ENCODE results near the gene ANXA5.

The ANXA5 gene

DNA sequence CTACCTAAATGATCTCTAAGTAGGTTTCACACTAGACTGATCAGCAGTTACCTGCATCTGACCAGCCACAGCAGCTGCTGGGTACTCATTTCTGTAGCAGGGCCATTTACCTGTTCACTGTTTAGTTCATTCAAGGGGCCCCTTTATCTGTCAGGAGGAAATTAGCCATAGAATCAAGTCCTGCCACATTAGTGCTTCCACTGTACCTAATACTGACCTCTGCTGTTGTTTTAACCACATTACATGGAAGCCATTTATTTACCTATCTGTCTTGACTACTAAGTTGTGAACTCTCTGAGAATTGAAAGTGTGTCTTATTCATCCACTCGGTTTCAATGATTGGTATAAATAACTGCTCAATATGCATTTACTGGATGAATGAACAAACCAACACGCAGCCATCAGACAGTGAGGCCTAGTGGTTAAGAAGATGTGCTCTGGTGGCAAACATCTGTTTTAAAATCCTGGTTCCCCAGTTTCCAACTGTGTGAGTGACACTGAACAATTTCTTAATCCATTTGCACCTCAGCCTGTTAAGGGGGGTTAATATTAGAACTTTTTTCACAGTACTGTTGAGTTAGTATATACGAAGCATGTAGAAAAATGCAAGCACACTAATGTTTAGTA is 30.0 kb upstream of the ANXA5 start:
- Histone ChIP-seq H3K4me3 (ENCODE audit: insufficient read length, low read depth) (no peak overlapping the region), H3K27me3 (ENCODE audit: insufficient read depth, insufficient read length) (no peaks in the 10 kb centered on the region), H3K9me3 (ENCODE audit: insufficient read depth, low read length) (no peaks in the 10 kb centered on the region), H3K9ac (ENCODE audit: insufficient read length, low read depth) (no peak overlapping the region), H3K4me1 (ENCODE audit: insufficient read depth, insufficient read length) (no peaks in the 10 kb centered on the region), H3K36me3 (ENCODE audit: insufficient read depth, insufficient read length, low read length) (no peaks in the 10 kb centered on the region)
- no peak for TF ChIP-seq ZNF274 (IDR thresholded peaks at IDR 0.05; ENCODE audit: low read depth, low read length)
- TF ChIP-seq SUZ12 (IDR thresholded peaks at IDR 0.05; ENCODE audit: extremely low read depth, insufficient read depth, insufficient read length) = no peak
- TF ChIP-seq YY1 (IDR thresholded peaks at IDR 0.05; ENCODE audit: insufficient read depth, insufficient read length) = no peak
- peak; percentile 18 for DNase-seq (ENCODE audit: low read depth, low spot score)

DNA sequence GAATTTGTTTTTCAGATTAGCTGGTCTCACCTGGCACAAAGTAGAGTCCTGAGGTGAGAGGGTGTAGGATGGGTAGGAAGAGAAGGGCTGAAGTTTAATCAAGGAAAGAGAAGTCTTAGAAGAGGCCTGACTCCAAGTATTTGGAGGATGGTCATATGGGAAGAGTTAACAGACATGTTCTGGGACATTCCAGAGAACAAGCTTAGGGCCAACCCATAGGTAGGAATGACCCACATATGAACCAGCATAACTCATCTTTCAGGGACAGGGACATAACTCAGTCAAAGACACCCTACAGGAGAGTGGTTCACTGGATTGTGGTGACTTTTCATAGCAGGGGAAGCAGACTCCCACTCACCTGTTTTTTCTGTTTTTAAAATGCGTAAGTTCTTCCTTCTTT is 27.9 kb upstream of the ANXA5 start:
- TF ChIP-seq YY1 (IDR thresholded peaks at IDR 0.05; ENCODE audit: insufficient read depth, insufficient read length) = no peak
- TF ChIP-seq ZNF274 (IDR thresholded peaks at IDR 0.05; ENCODE audit: low read depth, low read length) = no peak
- no peak for TF ChIP-seq SUZ12 (IDR thresholded peaks at IDR 0.05; ENCODE audit: extremely low read depth, insufficient read depth, insufficient read length)
- H3K9ac ChIP-seq (ENCODE audit: insufficient read length, low read depth) = no peak overlapping the region
- no peak for DNase-seq (ENCODE audit: low read depth, low spot score)

DNA sequence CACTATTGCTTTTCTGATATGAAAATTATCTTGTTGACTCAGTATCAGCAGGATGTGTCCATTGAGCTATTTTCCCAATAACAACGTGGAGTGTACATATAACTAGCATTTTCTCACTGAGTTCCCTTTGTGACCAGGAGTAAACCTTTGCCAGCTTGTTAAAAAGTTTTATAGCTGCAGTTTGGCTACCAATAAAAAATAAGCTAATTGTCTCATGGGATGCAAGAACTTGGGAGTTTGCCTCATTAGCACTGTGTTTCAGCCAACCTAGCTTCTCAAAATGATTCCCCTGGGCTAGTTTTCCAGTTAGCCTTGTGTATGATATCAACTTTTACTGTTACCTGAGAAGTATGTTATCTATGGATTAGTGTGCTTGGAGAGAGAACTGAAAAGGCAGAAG is 24.9 kb upstream of the ANXA5 start:
- no peak for DNase-seq (ENCODE audit: low read depth, low spot score)

More for the DNA sequence above, 27.9 kb upstream of the ANXA5 start:
- Histone ChIP-seq H3K36me3 (ENCODE audit: insufficient read depth, insufficient read length, low read length) (no peaks in the 10 kb centered on the region), H3K4me1 (ENCODE audit: insufficient read depth, insufficient read length) (no peaks in the 10 kb centered on the region), H3K27me3 (ENCODE audit: insufficient read depth, insufficient read length) (no peaks in the 10 kb centered on the region), H3K4me3 (ENCODE audit: insufficient read length, low read depth) (no peak overlapping the region), H3K9me3 (ENCODE audit: insufficient read depth, low read length) (no peaks in the 10 kb centered on the region)

DNA sequence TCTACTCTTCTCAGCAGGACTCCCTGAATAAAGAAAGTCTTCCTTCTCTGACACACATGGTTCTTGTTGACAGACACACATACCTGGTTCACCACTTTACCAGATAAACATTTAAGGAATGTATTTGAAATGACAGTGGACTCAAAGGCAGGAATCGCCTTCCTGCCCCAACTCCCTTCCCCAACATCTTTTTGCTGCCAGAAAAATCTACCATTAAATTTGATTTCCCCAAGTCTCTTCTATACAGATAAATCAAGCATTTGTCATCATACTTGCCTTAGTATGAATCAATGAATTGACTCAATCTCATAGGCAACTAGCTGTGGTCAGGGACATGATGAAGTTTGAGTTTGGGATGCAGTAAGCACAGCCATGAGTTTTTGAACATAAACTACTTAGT is 23.3 kb upstream of the ANXA5 start:
- Histone ChIP-seq H3K4me1 (ENCODE audit: insufficient read depth, insufficient read length) (no peaks in the 10 kb centered on the region), H3K4me3 (ENCODE audit: insufficient read length, low read depth) (no peak overlapping the region), H3K36me3 (ENCODE audit: insufficient read depth, insufficient read length, low read length) (no peaks in the 10 kb centered on the region), H3K9ac (ENCODE audit: insufficient read length, low read depth) (no peak overlapping the region), H3K27me3 (ENCODE audit: insufficient read depth, insufficient read length) (no peaks in the 10 kb centered on the region), H3K9me3 (ENCODE audit: insufficient read depth, low read length) (0 out of 2 replicates have a peak, but pooled peaks cover 6% of the 10 kb centered on the region)
- TF ChIP-seq ZNF274 (IDR thresholded peaks at IDR 0.05; ENCODE audit: low read depth, low read length) = no peak
- DNase-seq (ENCODE audit: low read depth, low spot score) = no peak

More for the DNA sequence above, 24.9 kb upstream of the ANXA5 start:
- Histone ChIP-seq H3K9ac (ENCODE audit: insufficient read length, low read depth) (no peak overlapping the region), H3K9me3 (ENCODE audit: insufficient read depth, low read length) (no peaks in the 10 kb centered on the region), H3K4me3 (ENCODE audit: insufficient read length, low read depth) (no peak overlapping the region), H3K27me3 (ENCODE audit: insufficient read depth, insufficient read length) (no peaks in the 10 kb centered on the region), H3K36me3 (ENCODE audit: insufficient read depth, insufficient read length, low read length) (no peaks in the 10 kb centered on the region), H3K4me1 (ENCODE audit: insufficient read depth, insufficient read length) (no peaks in the 10 kb centered on the region)
- TF ChIP-seq ZNF274 (IDR thresholded peaks at IDR 0.05; ENCODE audit: low read depth, low read length) (no peak), SUZ12 (IDR thresholded peaks at IDR 0.05; ENCODE audit: extremely low read depth, insufficient read depth, insufficient read length) (no peak), YY1 (IDR thresholded peaks at IDR 0.05; ENCODE audit: insufficient read depth, insufficient read length) (no peak)

DNA sequence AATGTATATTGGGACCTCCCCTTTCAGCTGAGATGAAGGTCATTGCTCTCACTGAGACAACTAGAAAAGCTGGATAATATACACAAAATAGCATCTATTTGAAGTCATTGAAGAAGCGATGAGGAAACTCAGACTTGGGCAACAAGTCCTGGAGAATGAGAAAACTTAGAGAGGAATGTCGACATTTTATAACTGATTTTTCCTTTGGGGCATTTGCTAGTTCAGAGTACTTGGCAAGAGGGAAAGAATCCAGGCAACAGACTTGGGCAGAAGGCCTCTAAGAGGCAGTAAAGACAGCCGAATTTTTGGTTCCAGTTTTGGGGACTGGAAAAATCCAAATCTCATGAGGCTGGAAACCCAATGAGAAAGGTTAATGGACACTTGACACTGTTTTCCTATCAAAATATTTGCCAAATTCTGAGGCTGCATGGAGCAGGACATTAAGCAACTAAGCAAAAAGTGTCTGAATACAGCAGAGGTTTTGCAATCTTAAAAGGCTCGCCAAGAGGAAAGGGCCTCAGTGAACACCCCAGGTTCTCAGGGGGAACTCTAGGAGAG is 21.0 kb upstream of the ANXA5 start:
- H3K4me1 ChIP-seq (ENCODE audit: insufficient read depth, insufficient read length) = no peaks in the 10 kb centered on the region
- no peak overlapping the region for H3K9ac ChIP-seq (ENCODE audit: insufficient read length, low read depth)
- 0 out of 2 replicates have a peak, but pooled peaks cover 6% of the 10 kb centered on the region for H3K9me3 ChIP-seq (ENCODE audit: insufficient read depth, low read length)
- H3K36me3 ChIP-seq (ENCODE audit: insufficient read depth, insufficient read length, low read length) = no peaks in the 10 kb centered on the region
- no peak overlapping the region for H3K4me3 ChIP-seq (ENCODE audit: insufficient read length, low read depth)
- TF ChIP-seq SUZ12 (IDR thresholded peaks at IDR 0.05; ENCODE audit: extremely low read depth, insufficient read depth, insufficient read length) (no peak), YY1 (IDR thresholded peaks at IDR 0.05; ENCODE audit: insufficient read depth, insufficient read length) (no peak), ZNF274 (IDR thresholded peaks at IDR 0.05; ENCODE audit: low read depth, low read length) (no peak)
- DNase-seq (ENCODE audit: low read depth, low spot score) = no peak
- no peaks in the 10 kb centered on the region for H3K27me3 ChIP-seq (ENCODE audit: insufficient read depth, insufficient read length)

DNA sequence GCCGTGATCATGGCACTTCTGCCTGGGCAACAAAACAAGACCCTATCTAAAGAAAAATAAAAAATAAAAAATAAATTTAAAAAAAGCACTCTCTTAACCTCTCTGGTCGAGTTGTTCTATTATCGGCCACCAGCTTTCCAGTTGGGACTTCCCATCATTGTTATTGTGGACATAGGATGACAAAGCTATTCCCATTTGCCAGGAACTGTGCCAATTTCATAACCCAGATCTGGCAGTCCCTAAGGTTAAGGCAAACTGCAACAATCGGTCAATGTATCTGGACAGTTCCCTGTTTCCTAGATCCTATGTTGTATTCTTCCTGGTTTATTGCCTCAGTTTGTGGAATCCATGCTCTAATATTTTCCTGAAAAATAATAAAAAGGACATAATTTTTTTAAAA is 17.8 kb upstream of the ANXA5 start:
- Histone ChIP-seq H3K27me3 (ENCODE audit: insufficient read depth, insufficient read length) (no peaks in the 10 kb centered on the region), H3K36me3 (ENCODE audit: insufficient read depth, insufficient read length, low read length) (no peaks in the 10 kb centered on the region), H3K9me3 (ENCODE audit: insufficient read depth, low read length) (0 out of 2 replicates have a peak, but pooled peaks cover 6% of the 10 kb centered on the region), H3K4me1 (ENCODE audit: insufficient read depth, insufficient read length) (no peaks in the 10 kb centered on the region), H3K4me3 (ENCODE audit: insufficient read length, low read depth) (no peak overlapping the region), H3K9ac (ENCODE audit: insufficient read length, low read depth) (no peak overlapping the region)
- DNase-seq (ENCODE audit: low read depth, low spot score) = no peak
- TF ChIP-seq SUZ12 (IDR thresholded peaks at IDR 0.05; ENCODE audit: extremely low read depth, insufficient read depth, insufficient read length) = no peak
- TF ChIP-seq YY1 (IDR thresholded peaks at IDR 0.05; ENCODE audit: insufficient read depth, insufficient read length) = no peak
- TF ChIP-seq ZNF274 (IDR thresholded peaks at IDR 0.05; ENCODE audit: low read depth, low read length) = no peak

DNA sequence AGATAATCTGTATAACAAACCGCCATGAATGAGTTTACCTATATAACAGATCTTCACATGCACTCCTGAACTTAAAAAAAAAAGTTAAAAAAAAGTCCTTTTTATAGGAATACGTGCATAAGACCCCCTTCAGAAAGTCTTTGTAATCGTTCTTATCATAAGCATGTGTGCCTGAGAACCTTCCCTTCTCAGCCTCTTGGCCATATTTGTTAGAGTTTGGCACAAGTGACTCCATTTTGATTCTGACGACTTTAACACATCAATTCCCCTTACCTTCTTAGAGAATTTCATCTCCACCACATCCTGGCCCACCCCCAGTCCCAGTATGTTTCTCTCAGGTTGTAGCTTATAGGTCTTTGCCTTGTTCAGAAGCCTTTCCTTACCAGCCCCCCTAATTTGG is 16.0 kb upstream of the ANXA5 start:
- DNase-seq (ENCODE audit: low read depth, low spot score) = no peak
- no peaks in the 10 kb centered on the region for H3K36me3 ChIP-seq (ENCODE audit: insufficient read depth, insufficient read length, low read length)
- 0 out of 2 replicates have a peak, but pooled peaks cover 6% of the 10 kb centered on the region for H3K9me3 ChIP-seq (ENCODE audit: insufficient read depth, low read length)
- TF ChIP-seq SUZ12 (IDR thresholded peaks at IDR 0.05; ENCODE audit: extremely low read depth, insufficient read depth, insufficient read length) = no peak
- no peak for TF ChIP-seq YY1 (IDR thresholded peaks at IDR 0.05; ENCODE audit: insufficient read depth, insufficient read length)
- no peak for TF ChIP-seq ZNF274 (IDR thresholded peaks at IDR 0.05; ENCODE audit: low read depth, low read length)
- H3K27me3 ChIP-seq (ENCODE audit: insufficient read depth, insufficient read length) = no peaks in the 10 kb centered on the region
- H3K9ac ChIP-seq (ENCODE audit: insufficient read length, low read depth) = no peak overlapping the region
- H3K4me1 ChIP-seq (ENCODE audit: insufficient read depth, insufficient read length) = no peaks in the 10 kb centered on the region
- no peak overlapping the region for H3K4me3 ChIP-seq (ENCODE audit: insufficient read length, low read depth)
